Fibroblast of lung (primary cell): ENCODE data around the gene FOXL2. TPM values are rescaled to one million over a fixed set of nuclear protein-coding genes. Genes with fewer than 3 reads are reported as not detected.

Experiments used
- DNase-seq, 2 donors: peaks; one replicate each; pipeline versions ENCODE4 v3.0.0 to v3.0.0-alpha.2; 2010; ENCODE audit warnings: low read depth in 2 of 2
- H2AFZ ChIP-seq: 2 replicates; pipeline ENCODE4 v1.5.1; 2012; ENCODE audit warnings: low read length, control low read depth, inconsistent platforms
- H3K27ac ChIP-seq: 2 replicates; pipeline ENCODE4 v1.5.1; 2011; ENCODE audit warnings: low read length, control low read depth; ENCODE audit not compliant: insufficient read depth
- H3K27me3 ChIP-seq: 2 replicates; pipeline ENCODE4 v1.5.1; 2011; ENCODE audit warnings: mild to moderate bottlenecking, low read length; ENCODE audit not compliant: control insufficient read depth, insufficient read depth
- H3K36me3 ChIP-seq: 2 replicates; pipeline ENCODE4 v1.5.1; 2011; ENCODE audit warnings: low read length; ENCODE audit not compliant: control insufficient read depth, insufficient read depth
- H3K4me1 ChIP-seq: 2 replicates; pipeline ENCODE4 v1.5.1; 2011; ENCODE audit warnings: low read length; ENCODE audit not compliant: control insufficient read depth, insufficient read depth; ENCODE audit errors: extremely low read depth
- H3K4me2 ChIP-seq: 2 replicates; pipeline ENCODE4 v1.5.1; 2011; ENCODE audit warnings: low read length, control low read depth; ENCODE audit not compliant: insufficient read depth; ENCODE audit errors: extremely low read depth
- H3K4me3 ChIP-seq, 4 experiments: fragments of 200-600 bp in 1 of 4; sonication (generic) in 1 of 4; replicated peaks in 1 of 4; 2 replicates each; pipeline ENCODE4 v1.5.1; 2011 to 2016; ENCODE audit warnings: low read length in 4 of 4, low read depth in 3 of 4, mild to moderate bottlenecking in 3 of 4, control low read depth in 2 of 4, inconsistent platforms in 1 of 4, mixed read lengths in 1 of 4; ENCODE audit not compliant: insufficient read depth in 1 of 4; ENCODE audit errors: control extremely low read depth in 1 of 4
- H3K79me2 ChIP-seq: 2 replicates; pipeline ENCODE4 v1.5.1; 2012; ENCODE audit warnings: mild to moderate bottlenecking, low read length, inconsistent platforms; ENCODE audit not compliant: control insufficient read depth, insufficient read depth
- H3K9ac ChIP-seq: 2 replicates; pipeline ENCODE4 v1.5.1; 2011; ENCODE audit warnings: mild to moderate bottlenecking, low read length, control low read depth; ENCODE audit not compliant: insufficient read depth
- H3K9me3 ChIP-seq: 2 replicates; pipeline ENCODE4 v1.5.1; 2012; ENCODE audit warnings: low read depth, low read length; ENCODE audit not compliant: control insufficient read depth, insufficient read depth
- H4K20me1 ChIP-seq: 2 replicates; pipeline ENCODE4 v1.5.1; 2011; ENCODE audit warnings: low read length; ENCODE audit not compliant: control insufficient read depth, insufficient read depth; ENCODE audit errors: extremely low read depth
- CTCF ChIP-seq, 2 donors: IDR thresholded peaks in 1 of 2; conservative IDR thresholded peaks in 1 of 2; 1 replicate in 1 of 2; 2 replicates in 1 of 2; pipeline ENCODE4 v1.5.1; 2011 to 2012; ENCODE audit warnings: low read length in 2 of 2, control low read depth in 1 of 2, inconsistent platforms in 1 of 2, low read depth in 1 of 2, mild to moderate bottlenecking in 1 of 2
- EZH2 ChIP-seq: IDR thresholded peaks from 2 replicates; pipeline ENCODE4 v1.5.1; 2012; ENCODE audit warnings: low read length, control low read depth, mild to moderate bottlenecking; ENCODE audit errors: missing control alignments
- polyA plus RNA-seq, 2 donors: library from polyadenylated mRNA; depleted of rRNA in 1 of 2; stranded (reverse) in 1 of 2; unstranded in 1 of 2; fragments of >200 nt; gene quantifications; 2 replicates each; pipeline ENCODE4 v1.2.1, GENCODE V29; 2011 to 2012; ENCODE audit warnings: missing spikeins in 1 of 2
- total RNA-seq: library from RNA; depleted of rRNA; stranded (reverse); fragments of >200 nt; gene quantifications from 2 replicates; pipeline ENCODE4 v1.2.1, GENCODE V29; 2014

Gene FOXL2
- total and polyA plus RNA-seq, 2 donors (not counting 1 experiment from before 2014, with no cell fraction given) = under 0.01 to 0.02 TPM

GRCh38 chr3:138921316-138922292, 25.3 kb downstream of the FOXL2 start:
- peak overlapping the region; percentile 5 for H3K4me2 ChIP-seq

GRCh38 chr3:138919325-138919724, 27.6 kb downstream of the FOXL2 start:
- Histone ChIP-seq H3K9ac (no peak overlapping the region), H3K4me1 (peaks cover 9% of the 10 kb centered on the region), H3K79me2 (no peaks in the 10 kb centered on the region), H3K4me3 (no peak overlapping the region), H3K4me2 (no peak overlapping the region), H4K20me1 (no peaks in the 10 kb centered on the region), H3K9me3 (no peaks in the 10 kb centered on the region), H3K27me3 (no peaks in the 10 kb centered on the region), H2AFZ (no peak overlapping the region), H3K36me3 (no peaks in the 10 kb centered on the region), H3K27ac (no peak overlapping the region)
- no peak for DNase-seq
- TF ChIP-seq EZH2 (no peak), CTCF (conservative IDR thresholded peaks at IDR 0.05 in 1 of 2, IDR thresholded peaks at IDR 0.05 in 1 of 2; ENCODE audit: low read depth in 1 of 2, low read length in 2 of 2) (no peak)

More at GRCh38 chr3:138921316-138922292, 25.3 kb downstream of the FOXL2 start:
- Histone ChIP-seq H4K20me1 (no peaks in the 10 kb centered on the region), H2AFZ (no peak overlapping the region), H3K79me2 (no peaks in the 10 kb centered on the region), H3K36me3 (no peaks in the 10 kb centered on the region), H3K4me3 (no peak overlapping the region), H3K4me1 (peaks cover 4% of the 10 kb centered on the region), H3K9ac (no peak overlapping the region), H3K27ac (peak overlapping the region; percentile 5), H3K27me3 (no peaks in the 10 kb centered on the region), H3K9me3 (no peaks in the 10 kb centered on the region)
- TF ChIP-seq CTCF (conservative IDR thresholded peaks at IDR 0.05 in 1 of 2, IDR thresholded peaks at IDR 0.05 in 1 of 2; ENCODE audit: low read depth in 1 of 2, low read length in 2 of 2) = no peak
- no peak for TF ChIP-seq EZH2
- peak; percentile 78 to 91 for DNase-seq

- Histone ChIP-seq H3K4me2 (no peak overlapping the region), H3K9me3 (no peaks in the 10 kb centered on the region), H3K4me1 (peaks cover 9% of the 10 kb centered on the region), H3K9ac (no peak overlapping the region), H2AFZ (no peak overlapping the region), H3K27me3 (no peaks in the 10 kb centered on the region), H3K36me3 (no peaks in the 10 kb centered on the region), H3K79me2 (no peaks in the 10 kb centered on the region), H4K20me1 (no peaks in the 10 kb centered on the region), H3K27ac (no peak overlapping the region), H3K4me3 (no peak overlapping the region)
- no peak for TF ChIP-seq EZH2
- TF ChIP-seq CTCF (conservative IDR thresholded peaks at IDR 0.05 in 1 of 2, IDR thresholded peaks at IDR 0.05 in 1 of 2; ENCODE audit: low read depth in 1 of 2, low read length in 2 of 2) = no peak
- no peak for DNase-seq
Observed at GRCh38 chr3:138916824-138917223, 30.1 kb downstream of the FOXL2 start.
